HEK293 (cell line): ENCODE results near the gene ATP5MC2.

ENCODE experiments used
- KLF16 ChIP-seq: fragments of 450-650 bp; formaldehyde crosslinking; IDR thresholded peaks from 2 replicates; pipeline ENCODE4 v1.5.1; 2017; ENCODE audit warnings: missing biosample characterization, missing genetic modification characterization
- SALL2 ChIP-seq: fragments of 450-650 bp; formaldehyde crosslinking; IDR thresholded peaks from 2 replicates; pipeline ENCODE4 v1.5.0; 2017; ENCODE audit warnings: missing biosample characterization, mild to moderate bottlenecking, missing genetic modification characterization, borderline replicate concordance
- SETDB1 ChIP-seq: IDR thresholded peaks from one replicate; pipeline ENCODE4 v1.6.1; 2017; ENCODE audit warnings: mild to moderate bottlenecking, low read length, moderate library complexity, mixed read lengths; ENCODE audit not compliant: insufficient read length
- YY1 ChIP-seq: fragments of 450-650 bp; formaldehyde crosslinking; IDR thresholded peaks from 2 replicates; pipeline ENCODE4 v1.5.1; 2018; ENCODE audit warnings: missing biosample characterization, missing genetic modification characterization
- ZBTB21 ChIP-seq: fragments of 450-650 bp; formaldehyde crosslinking; IDR thresholded peaks from 2 replicates; pipeline ENCODE4 v1.5.1; 2017; ENCODE audit warnings: missing biosample characterization, missing genetic modification characterization
- ZBTB7A ChIP-seq: fragments of 450-650 bp; formaldehyde crosslinking; IDR thresholded peaks from 2 replicates; pipeline ENCODE4 v1.5.1; 2016; ENCODE audit warnings: low read depth, missing biosample characterization, missing genetic modification characterization
- ZNF19 ChIP-seq: fragments of 450-650 bp; formaldehyde crosslinking; IDR thresholded peaks from 2 replicates; pipeline ENCODE4; 2016; ENCODE audit warnings: missing biosample characterization, missing genetic modification characterization, low read depth
- ZNF654 ChIP-seq: fragments of 450-650 bp; formaldehyde crosslinking; IDR thresholded peaks from 2 replicates; pipeline ENCODE4 v1.5.1; 2016; ENCODE audit warnings: low read depth, missing biosample characterization, missing genetic modification characterization
- ZNF658 ChIP-seq: fragments of 450-650 bp; formaldehyde crosslinking; IDR thresholded peaks from 2 replicates; pipeline ENCODE4; 2016; ENCODE audit warnings: missing biosample characterization, missing genetic modification characterization
- ZNF664 ChIP-seq: fragments of 450-650 bp; formaldehyde crosslinking; IDR thresholded peaks from 2 replicates; pipeline ENCODE4 v1.5.1; 2016; ENCODE audit warnings: missing biosample characterization, missing genetic modification characterization
- TF ChIP-seq, protein P1 (sequence below): fragments of 450-650 bp; formaldehyde crosslinking; IDR thresholded peaks from 2 replicates; pipeline ENCODE4 v1.5.1; 2016; ENCODE audit warnings: missing biosample characterization, missing genetic modification characterization
- TF ChIP-seq, protein P2 (sequence below): fragments of 450-650 bp; formaldehyde crosslinking; IDR thresholded peaks from 2 replicates; pipeline ENCODE4 v1.5.1; 2016; ENCODE audit warnings: missing biosample characterization, missing genetic modification characterization
- TF ChIP-seq, protein P3 (sequence below): fragments of 450-650 bp; formaldehyde crosslinking; IDR thresholded peaks from 2 replicates; pipeline ENCODE4 v1.5.1; 2016; ENCODE audit warnings: missing biosample characterization, missing genetic modification characterization
- TF ChIP-seq, protein P4 (sequence below): fragments of 450-650 bp; formaldehyde crosslinking; IDR thresholded peaks from 2 replicates; pipeline ENCODE4 v1.5.1; 2016; ENCODE audit warnings: missing biosample characterization, missing genetic modification characterization

DNA sequence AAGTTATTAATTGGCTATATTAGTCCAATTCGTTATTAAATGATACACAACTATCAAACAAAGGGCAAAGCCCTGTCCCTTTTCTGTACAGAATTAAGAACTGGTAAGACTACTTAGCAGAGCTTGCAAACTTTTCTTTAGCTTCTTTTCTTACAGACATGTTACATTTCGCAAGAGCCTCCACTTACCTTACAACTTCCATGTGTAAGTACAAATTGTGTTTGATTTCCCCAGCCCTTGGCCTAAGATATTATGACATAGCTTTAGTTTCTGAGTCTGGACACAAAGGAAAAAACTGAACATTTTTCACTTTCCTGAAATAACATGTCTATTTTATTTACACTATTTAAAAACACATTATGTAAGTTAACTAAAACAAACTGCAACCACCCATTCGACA lies 51.4 kb downstream of the ATP5MC2 start:
- TF ChIP-seq ZNF654 (tag by site-specific recombination) (no peak), ZNF664 (no peak), ZBTB21 (tag by site-specific recombination) (no peak), ZNF19 (no peak), KLF16 (no peak), SALL2 (tag by site-specific recombination) (no peak), ZNF658 (tag by site-specific recombination) (no peak), SETDB1 (no peak), ZBTB7A (tag by site-specific recombination) (no peak), YY1 (tag by site-specific recombination) (no peak)
- TF ChIP-seq, protein P1, sequence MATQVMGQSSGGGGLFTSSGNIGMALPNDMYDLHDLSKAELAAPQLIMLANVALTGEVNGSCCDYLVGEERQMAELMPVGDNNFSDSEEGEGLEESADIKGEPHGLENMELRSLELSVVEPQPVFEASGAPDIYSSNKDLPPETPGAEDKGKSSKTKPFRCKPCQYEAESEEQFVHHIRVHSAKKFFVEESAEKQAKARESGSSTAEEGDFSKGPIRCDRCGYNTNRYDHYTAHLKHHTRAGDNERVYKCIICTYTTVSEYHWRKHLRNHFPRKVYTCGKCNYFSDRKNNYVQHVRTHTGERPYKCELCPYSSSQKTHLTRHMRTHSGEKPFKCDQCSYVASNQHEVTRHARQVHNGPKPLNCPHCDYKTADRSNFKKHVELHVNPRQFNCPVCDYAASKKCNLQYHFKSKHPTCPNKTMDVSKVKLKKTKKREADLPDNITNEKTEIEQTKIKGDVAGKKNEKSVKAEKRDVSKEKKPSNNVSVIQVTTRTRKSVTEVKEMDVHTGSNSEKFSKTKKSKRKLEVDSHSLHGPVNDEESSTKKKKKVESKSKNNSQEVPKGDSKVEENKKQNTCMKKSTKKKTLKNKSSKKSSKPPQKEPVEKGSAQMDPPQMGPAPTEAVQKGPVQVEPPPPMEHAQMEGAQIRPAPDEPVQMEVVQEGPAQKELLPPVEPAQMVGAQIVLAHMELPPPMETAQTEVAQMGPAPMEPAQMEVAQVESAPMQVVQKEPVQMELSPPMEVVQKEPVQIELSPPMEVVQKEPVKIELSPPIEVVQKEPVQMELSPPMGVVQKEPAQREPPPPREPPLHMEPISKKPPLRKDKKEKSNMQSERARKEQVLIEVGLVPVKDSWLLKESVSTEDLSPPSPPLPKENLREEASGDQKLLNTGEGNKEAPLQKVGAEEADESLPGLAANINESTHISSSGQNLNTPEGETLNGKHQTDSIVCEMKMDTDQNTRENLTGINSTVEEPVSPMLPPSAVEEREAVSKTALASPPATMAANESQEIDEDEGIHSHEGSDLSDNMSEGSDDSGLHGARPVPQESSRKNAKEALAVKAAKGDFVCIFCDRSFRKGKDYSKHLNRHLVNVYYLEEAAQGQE: no peak
- TF ChIP-seq, protein P2, sequence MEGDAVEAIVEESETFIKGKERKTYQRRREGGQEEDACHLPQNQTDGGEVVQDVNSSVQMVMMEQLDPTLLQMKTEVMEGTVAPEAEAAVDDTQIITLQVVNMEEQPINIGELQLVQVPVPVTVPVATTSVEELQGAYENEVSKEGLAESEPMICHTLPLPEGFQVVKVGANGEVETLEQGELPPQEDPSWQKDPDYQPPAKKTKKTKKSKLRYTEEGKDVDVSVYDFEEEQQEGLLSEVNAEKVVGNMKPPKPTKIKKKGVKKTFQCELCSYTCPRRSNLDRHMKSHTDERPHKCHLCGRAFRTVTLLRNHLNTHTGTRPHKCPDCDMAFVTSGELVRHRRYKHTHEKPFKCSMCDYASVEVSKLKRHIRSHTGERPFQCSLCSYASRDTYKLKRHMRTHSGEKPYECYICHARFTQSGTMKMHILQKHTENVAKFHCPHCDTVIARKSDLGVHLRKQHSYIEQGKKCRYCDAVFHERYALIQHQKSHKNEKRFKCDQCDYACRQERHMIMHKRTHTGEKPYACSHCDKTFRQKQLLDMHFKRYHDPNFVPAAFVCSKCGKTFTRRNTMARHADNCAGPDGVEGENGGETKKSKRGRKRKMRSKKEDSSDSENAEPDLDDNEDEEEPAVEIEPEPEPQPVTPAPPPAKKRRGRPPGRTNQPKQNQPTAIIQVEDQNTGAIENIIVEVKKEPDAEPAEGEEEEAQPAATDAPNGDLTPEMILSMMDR (tag by site-specific recombination): no peak
- TF ChIP-seq, protein P3, sequence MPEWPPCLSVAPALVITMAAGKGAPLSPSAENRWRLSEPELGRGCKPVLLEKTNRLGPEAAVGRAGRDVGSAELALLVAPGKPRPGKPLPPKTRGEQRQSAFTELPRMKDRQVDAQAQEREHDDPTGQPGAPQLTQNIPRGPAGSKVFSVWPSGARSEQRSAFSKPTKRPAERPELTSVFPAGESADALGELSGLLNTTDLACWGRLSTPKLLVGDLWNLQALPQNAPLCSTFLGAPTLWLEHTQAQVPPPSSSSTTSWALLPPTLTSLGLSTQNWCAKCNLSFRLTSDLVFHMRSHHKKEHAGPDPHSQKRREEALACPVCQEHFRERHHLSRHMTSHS: no peak
- TF ChIP-seq, protein P4, sequence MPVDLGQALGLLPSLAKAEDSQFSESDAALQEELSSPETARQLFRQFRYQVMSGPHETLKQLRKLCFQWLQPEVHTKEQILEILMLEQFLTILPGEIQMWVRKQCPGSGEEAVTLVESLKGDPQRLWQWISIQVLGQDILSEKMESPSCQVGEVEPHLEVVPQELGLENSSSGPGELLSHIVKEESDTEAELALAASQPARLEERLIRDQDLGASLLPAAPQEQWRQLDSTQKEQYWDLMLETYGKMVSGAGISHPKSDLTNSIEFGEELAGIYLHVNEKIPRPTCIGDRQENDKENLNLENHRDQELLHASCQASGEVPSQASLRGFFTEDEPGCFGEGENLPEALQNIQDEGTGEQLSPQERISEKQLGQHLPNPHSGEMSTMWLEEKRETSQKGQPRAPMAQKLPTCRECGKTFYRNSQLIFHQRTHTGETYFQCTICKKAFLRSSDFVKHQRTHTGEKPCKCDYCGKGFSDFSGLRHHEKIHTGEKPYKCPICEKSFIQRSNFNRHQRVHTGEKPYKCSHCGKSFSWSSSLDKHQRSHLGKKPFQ: no peak
